Keratinocyte (primary cell): ENCODE data around the gene AGRN.

ENCODE experiments used
- CTCF ChIP-seq, 3 experiments: IDR thresholded peaks in 1 of 3; conservative IDR thresholded peaks in 1 of 3; optimal IDR thresholded peaks in 1 of 3; 2 replicates in 2 of 3; 3 replicates in 1 of 3; pipeline versions ENCODE3 to v1.5.1; 2011; ENCODE audit warnings: low read length in 3 of 3, mild to moderate bottlenecking in 3 of 3, moderate library complexity in 2 of 3, control low read depth in 1 of 3, inconsistent platforms in 1 of 3; ENCODE audit not compliant: insufficient read depth in 2 of 3; ENCODE audit errors: extremely low read depth in 1 of 3
- EZH2 ChIP-seq: IDR thresholded peaks from one replicate; pipeline ENCODE4 v1.6.1; 2012; ENCODE audit warnings: inconsistent platforms, mild to moderate bottlenecking, low read length, moderate library complexity

- no peak for TF ChIP-seq CTCF (optimal IDR thresholded peaks at IDR 0.05 in 1 of 3, IDR thresholded peaks at IDR 0.05 in 1 of 3, conservative IDR thresholded peaks at IDR 0.05 in 1 of 3; ENCODE audit: extremely low read depth in 1 of 3, insufficient read depth in 2 of 3, low read length in 3 of 3)
- no peak for TF ChIP-seq EZH2
Observed at GRCh38 chr1:1025730-1026129, 5.8 kb downstream of the AGRN start.
